ENCODE measurements around the gene SSH3. TPM values are rescaled to one million over a fixed set of nuclear protein-coding genes. Genes with fewer than 3 reads are reported as not detected.
A peak's percentile ranks its signal among the peaks of the same experiment; 100 is the strongest.

SSH3 gene, protein sequence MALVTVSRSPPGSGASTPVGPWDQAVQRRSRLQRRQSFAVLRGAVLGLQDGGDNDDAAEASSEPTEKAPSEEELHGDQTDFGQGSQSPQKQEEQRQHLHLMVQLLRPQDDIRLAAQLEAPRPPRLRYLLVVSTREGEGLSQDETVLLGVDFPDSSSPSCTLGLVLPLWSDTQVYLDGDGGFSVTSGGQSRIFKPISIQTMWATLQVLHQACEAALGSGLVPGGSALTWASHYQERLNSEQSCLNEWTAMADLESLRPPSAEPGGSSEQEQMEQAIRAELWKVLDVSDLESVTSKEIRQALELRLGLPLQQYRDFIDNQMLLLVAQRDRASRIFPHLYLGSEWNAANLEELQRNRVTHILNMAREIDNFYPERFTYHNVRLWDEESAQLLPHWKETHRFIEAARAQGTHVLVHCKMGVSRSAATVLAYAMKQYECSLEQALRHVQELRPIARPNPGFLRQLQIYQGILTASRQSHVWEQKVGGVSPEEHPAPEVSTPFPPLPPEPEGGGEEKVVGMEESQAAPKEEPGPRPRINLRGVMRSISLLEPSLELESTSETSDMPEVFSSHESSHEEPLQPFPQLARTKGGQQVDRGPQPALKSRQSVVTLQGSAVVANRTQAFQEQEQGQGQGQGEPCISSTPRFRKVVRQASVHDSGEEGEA
- total RNA-seq, result 50.4 to 59.0 TPM (median 55.4 TPM) in 3 replicates

DNA sequence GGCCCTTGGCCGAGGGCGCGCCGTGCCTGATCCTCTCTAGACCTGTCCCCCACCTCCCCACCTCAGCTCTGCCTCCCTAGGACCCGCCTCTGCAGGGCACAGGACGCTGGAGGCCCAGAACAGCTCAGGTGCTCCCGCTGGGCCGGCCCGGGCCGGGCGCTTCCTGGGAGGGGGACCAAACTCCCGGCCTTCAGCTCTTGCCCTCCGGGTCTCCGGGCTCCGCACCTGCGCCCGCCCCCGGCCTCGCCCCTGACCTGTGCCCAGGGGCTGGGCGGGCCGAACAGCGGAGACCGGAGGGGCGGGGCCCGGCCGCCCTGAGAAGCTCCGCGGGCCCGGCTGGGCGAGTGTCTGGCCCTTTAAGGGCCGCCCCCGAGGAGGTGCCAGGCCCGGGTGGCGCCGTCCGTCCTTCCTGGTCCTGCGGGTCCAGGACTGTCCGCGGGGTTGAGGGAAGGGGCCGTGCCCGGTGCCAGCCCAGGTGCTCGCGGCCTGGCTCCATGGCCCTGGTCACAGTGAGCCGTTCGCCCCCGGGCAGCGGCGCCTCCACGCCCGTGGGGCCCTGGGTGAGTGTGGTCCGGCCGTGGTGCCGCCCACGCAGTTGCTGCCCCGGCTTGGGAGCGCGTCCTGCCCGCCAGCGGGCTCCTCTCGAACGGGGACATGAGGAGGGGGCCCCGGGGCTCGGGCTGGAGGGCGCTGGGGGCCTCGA, at the start of gene SSH3:
SSH3 (plus strand) TSS at position 399 of the 703 bp plus-strand sequence; CDS start at position 495, 96 bp downstream.
- no peaks in the 10 kb centered on the region for H3K27me3 Mint-ChIP-seq (ENCODE audit: low read depth)
- H3K4me3 Mint-ChIP-seq, result peak within 1 kb of the TSS; percentile 69
- peak within 1 kb of the TSS; percentile 72 for H3K27ac Mint-ChIP-seq
- DNase-seq (ENCODE audit: low spot score in 2 of 2, unreplicated experiment in 2 of 2), result peak; percentile 30 to 60
- peaks cover 16% of the 10 kb centered on the region for H3K36me3 Mint-ChIP-seq
- TF ChIP-seq CTCF (IDR thresholded peaks at IDR 0.05; ENCODE audit: unreplicated experiment), result no peak
- peaks cover 19% of the 10 kb centered on the region for H3K4me1 Mint-ChIP-seq
- H3K9me3 Mint-ChIP-seq, result no peaks in the 10 kb centered on the region

- Mint-ChIP-seq H3K36me3 (peaks cover 49% of the 10 kb centered on the region), H3K27ac (peak overlapping the region; percentile 84)
- DNase-seq (ENCODE audit: low spot score in 2 of 2, unreplicated experiment in 2 of 2), result no peak
Observed at GRCh38 chr11:67253872-67254624, 49.3 kb upstream of the SSH3 start.

DNA sequence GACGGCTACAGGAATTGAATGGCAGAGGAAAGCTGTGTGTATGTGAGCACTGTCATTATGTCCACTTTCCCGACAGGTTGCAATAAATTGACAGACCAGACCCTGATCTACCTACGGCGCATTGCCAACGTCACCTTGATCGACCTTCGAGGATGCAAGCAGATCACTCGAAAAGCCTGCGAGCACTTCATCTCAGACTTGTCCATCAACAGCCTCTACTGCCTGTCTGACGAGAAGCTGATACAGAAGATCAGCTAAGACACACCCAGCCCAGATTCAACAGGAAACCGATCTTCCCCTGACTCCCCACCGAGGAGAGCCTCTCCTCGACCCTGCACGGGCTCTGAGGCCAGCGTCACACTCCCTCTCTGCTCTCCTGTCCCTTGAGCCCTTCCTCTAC, 48.5 kb upstream of the SSH3 start:
- Mint-ChIP-seq H3K4me3 (no peak overlapping the region), H3K36me3 (peaks cover 41% of the 10 kb centered on the region), H3K9me3 (no peaks in the 10 kb centered on the region), H3K27me3 (ENCODE audit: low read depth) (no peaks in the 10 kb centered on the region), H3K4me1 (peaks cover 20% of the 10 kb centered on the region), H3K27ac (peak overlapping the region; percentile 84)
- no peak for TF ChIP-seq CTCF (IDR thresholded peaks at IDR 0.05; ENCODE audit: unreplicated experiment)
- no peak for DNase-seq (ENCODE audit: low spot score in 2 of 2, unreplicated experiment in 2 of 2)

More at GRCh38 chr11:67253872-67254624, 49.3 kb upstream of the SSH3 start:
- Mint-ChIP-seq H3K4me3 (no peak overlapping the region), H3K27me3 (ENCODE audit: low read depth) (no peaks in the 10 kb centered on the region), H3K4me1 (peaks cover 26% of the 10 kb centered on the region), H3K9me3 (no peaks in the 10 kb centered on the region)
- TF ChIP-seq CTCF (IDR thresholded peaks at IDR 0.05; ENCODE audit: unreplicated experiment), result no peak

DNA sequence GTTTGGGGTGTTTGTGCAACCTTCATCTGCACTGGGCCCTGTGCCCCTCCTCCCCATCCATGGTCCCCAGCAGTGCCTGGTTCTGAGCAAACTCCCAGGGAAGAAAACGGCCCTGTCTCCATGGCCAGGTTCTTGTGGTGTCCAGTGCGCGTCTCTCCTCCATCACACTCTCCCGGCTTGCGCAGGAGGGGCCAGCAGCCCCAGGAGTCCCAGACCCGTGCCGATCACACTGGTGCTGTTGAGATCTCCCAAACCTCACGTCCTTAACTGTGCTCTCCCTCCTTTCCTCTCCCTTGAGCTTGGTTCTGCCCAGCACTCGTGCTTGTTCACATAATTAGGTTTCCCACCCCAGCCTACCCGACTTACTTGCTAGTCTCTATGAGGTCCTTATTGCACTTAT, 48.0 kb upstream of the SSH3 start:
- no peak for TF ChIP-seq CTCF (IDR thresholded peaks at IDR 0.05; ENCODE audit: unreplicated experiment)
- Mint-ChIP-seq H3K36me3 (peaks cover 36% of the 10 kb centered on the region), H3K27me3 (ENCODE audit: low read depth) (no peaks in the 10 kb centered on the region), H3K27ac (peak overlapping the region; percentile 30), H3K9me3 (no peaks in the 10 kb centered on the region), H3K4me1 (peaks cover 20% of the 10 kb centered on the region), H3K4me3 (no peak overlapping the region)
- DNase-seq (ENCODE audit: low spot score in 2 of 2, unreplicated experiment in 2 of 2), result no peak

DNA sequence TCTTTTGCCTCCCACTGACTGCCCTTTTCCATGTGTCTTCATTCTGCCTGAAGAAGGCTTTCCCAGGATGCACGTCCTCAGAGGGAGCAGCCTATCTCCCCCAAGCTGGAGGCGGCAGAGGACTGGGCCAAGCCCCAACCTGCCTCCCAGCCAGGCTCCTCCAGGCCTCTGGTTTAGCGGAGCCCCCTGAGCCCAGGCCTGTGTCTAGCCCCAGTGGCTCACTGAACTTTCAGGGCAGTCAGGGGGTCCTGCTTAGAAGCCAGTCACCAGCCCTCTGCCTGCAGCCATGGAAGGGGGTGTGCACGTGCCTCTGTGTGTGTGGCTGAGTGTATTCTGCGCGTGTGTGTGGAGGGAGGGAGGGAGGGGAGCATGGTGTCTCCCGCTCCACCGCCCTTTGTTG, 47.5 kb upstream of the SSH3 start:
- Mint-ChIP-seq H3K27ac (no peak overlapping the region), H3K27me3 (ENCODE audit: low read depth) (no peaks in the 10 kb centered on the region), H3K4me1 (peaks cover 20% of the 10 kb centered on the region), H3K36me3 (peaks cover 31% of the 10 kb centered on the region), H3K9me3 (no peaks in the 10 kb centered on the region), H3K4me3 (no peak overlapping the region)
- TF ChIP-seq CTCF (IDR thresholded peaks at IDR 0.05; ENCODE audit: unreplicated experiment), result no peak
- DNase-seq (ENCODE audit: low spot score in 2 of 2, unreplicated experiment in 2 of 2), result no peak

Data from mesothelial cell of epicardium (in vitro differentiated cells).